NCI-H1417 treated with DMSO at 0.1 percent for 48 hours (cell line): Measurements from ENCODE around the gene CRHR1.

Experiments used
- DNase-seq: peaks from one replicate; lab custom pipeline; 2025; lab: John Stamatoyannopoulos, UW

The CRHR1 gene

DNA sequence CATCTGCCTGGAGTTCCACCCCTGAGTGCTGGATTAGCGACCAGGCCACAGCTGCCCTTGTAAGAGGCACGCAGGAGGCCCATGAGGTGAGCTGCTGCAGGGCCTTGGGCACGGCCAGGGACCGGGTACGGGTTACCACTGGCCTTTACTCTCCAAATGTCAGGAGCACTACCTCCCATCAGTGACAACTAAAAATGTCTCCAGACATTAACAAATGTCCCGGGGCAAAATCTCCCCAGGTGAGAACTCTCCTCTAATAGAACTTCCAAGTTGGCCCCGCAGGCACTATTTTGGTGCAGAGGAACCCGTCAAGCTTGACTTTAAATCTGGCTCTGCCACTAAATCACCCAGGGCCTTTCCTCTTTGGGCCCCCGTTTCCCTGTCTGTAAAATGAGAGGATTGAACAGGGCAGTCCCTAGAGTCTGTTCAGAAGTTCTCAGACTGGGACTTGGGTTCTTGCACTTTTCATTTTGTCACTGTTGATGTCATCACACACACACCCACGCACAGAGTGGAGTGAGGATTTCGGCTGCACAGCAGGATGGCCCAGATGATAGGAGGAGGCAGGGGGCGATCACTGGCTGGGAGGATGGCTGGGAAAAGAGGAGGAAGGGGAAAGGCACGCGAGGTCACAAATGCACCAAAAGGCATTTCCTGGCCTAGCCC, 85.7 kb downstream of the CRHR1 start:
- DNase-seq: no peak

DNA sequence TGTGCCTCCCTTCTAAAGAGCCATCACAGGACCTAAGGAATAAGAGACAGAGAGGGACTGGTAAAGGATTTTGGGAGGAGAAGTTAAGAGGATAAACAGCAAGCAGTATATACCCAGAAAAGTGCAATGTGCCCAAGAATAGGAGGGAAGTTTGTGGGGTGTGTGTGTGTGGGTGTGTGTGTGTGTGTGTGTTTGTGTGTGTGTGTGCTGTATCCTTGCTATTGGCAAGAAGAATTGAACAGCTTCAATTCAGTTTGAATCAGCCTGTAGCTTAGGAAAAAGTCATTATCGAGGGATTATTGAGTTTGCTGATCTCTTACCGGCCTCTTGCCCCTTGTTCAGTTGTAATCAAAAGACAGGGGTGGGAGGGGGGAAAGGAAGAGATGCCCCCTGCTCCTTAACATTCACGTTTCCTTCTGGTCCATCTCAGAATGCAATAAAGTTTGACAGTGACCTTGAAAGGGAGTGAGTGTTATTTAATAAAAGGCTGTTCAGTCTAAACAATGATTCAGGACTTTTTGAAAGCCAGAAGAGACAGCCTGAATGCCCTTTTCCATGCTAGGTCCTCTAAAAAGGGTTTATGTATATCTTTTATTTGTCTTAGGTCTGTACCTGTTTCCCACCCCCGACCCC, 86.3 kb downstream of the CRHR1 start:
- no peak for DNase-seq

DNA sequence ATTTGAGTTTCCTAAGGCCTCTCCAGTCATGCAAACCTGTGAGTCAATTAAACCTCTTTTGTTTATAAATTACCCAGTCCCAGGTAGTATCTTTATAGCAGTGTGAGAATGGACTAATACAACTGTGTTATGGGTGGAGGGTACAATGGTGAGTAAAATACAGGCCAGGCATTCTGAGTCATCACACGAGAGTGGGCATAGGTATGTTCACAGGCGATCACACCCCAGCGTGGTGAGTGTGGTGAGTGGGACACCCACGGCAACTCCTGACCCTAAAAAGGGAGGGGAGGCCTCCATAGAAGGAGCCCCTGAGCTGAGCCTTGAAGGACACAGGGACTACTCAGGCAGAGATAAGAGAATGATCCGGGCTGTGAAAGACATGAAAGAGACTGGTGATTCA, 87.6 kb downstream of the CRHR1 start:
- DNase-seq: no peak

DNA sequence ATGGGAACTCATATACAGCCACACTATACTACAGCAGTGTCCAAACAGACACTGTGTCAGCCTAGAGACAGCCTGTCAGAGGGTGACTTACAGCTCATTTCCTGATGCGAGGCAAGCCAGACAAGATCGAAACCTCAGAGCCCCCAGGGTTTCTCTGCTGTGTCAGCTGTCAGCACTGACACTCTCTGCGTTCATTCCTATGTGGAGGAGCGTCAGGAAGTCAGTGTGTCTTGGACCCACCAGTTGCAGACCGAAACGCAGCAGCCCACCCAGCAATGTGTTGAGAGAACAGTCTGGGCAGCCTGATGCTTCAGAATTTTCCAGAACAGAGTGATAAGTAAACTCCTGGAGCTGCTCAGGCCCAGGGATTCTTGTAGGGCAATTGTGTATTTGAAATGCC, 89.6 kb downstream of the CRHR1 start:
- DNase-seq: no peak

DNA sequence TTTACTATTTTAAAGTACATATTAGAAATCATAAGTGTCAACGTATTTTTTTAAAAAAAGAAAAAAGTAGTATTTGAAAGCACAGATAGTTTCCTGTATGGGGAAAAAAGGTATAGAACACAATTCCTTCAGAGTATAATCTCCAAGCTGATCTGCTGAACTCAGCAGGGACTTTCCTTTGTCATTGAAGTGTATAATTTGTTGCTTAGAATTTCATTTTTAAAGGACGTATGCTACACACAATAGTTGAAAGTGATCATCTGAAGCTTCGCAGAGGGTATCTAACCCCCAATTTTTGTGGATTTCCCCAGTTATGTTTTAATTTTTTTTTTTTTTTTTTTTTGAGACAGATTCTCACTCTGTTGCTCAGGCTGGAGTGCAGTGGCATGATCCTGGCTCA, 90.0 kb downstream of the CRHR1 start:
- DNase-seq: no peak

DNA sequence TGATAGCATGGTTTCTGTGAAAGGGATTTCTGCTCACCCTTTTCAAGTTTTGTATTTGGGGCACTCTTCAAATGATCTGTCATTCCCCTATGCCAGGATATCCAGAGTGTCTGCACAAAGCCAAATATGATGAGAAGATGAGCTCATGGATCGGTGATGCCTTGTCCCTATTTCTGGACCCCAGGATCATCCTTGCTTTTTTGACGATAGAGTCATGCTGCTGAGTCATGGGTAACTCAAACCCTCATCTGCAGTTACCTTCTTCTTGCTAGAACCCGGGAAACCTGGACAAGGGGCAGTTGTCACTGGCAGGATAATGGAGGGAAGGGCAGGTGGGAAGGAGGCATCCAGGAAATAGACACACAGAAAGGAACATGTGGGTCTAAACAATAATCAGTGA, 92.4 kb downstream of the CRHR1 start:
- DNase-seq: no peak

DNA sequence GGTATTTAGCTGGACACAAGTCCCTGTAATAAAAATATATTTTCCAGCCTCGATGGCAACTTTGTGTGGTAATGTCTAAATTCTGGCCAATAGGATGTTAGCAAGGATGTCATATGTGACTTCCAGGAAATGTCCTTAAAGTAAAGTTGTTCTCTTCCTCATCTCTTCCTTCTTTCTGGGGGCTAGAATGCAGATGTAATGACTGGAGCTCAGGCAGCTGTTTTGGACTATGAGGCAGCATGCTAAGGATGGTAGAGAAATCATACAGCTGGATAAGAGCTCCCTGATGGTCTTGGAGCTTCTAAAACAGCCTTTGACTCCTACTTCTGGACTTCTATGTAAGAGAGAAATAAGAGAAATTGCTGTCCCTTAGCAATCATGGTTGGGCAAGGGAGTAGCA, 93.3 kb downstream of the CRHR1 start:
- no peak for DNase-seq

DNA sequence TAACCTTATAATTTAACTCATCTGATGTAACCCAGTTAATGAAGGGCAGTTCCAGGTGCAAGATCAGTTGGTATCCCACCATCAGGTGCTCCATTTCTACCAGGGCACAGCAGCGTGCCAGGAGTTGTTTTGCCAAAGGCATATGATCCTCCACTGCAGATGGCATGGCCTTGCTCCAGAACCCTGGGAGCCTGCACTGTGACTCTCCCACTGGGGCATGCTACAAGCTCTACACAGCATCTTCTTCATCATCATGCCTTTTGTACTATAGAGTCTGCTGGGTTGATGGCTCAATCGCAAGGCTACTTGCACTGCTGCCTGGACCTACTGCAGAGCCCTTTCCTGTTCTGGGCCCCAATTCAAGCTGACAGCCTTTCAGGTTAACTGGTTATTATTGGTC, 98.9 kb downstream of the CRHR1 start:
- no peak for DNase-seq
